Keratinocyte (primary cell): ENCODE results near the gene UNC13C. TPM values are rescaled to one million over a fixed set of nuclear protein-coding genes. Genes with fewer than 3 reads are reported as not detected.

Source experiments
- DNase-seq: peaks from one replicate; pipeline ENCODE4 v3.0.0-alpha.2; 2011; ENCODE audit warnings: low read depth, missing footprints, low spot score
- FAIRE-seq: peaks from 2 replicates; lab custom pipeline; 2011; peaks lifted over from hg19 to GRCh38; lab: Jason Lieb, UNC
- H2AFZ ChIP-seq: 2 replicates; pipeline ENCODE4 v1.6.0; 2012; ENCODE audit warnings: low read length, control low read depth, inconsistent platforms; ENCODE audit not compliant: control insufficient read depth
- H3K27ac ChIP-seq: 2 replicates; pipeline ENCODE4 v1.5.1; 2011; ENCODE audit warnings: low read length; ENCODE audit not compliant: control insufficient read depth, insufficient read depth
- H3K27me3 ChIP-seq: 3 replicates; pipeline ENCODE4 v1.6.0; 2011; ENCODE audit warnings: low read length; ENCODE audit not compliant: control insufficient read depth, insufficient read depth; ENCODE audit errors: extremely low read depth
- H3K36me3 ChIP-seq, 2 experiments: 2 replicates in 1 of 2; 3 replicates in 1 of 2; pipeline ENCODE4 v1.5.1; 2011; ENCODE audit warnings: low read length in 2 of 2, mild to moderate bottlenecking in 1 of 2; ENCODE audit not compliant: control insufficient read depth in 2 of 2, insufficient read depth in 2 of 2; ENCODE audit errors: extremely low read depth in 1 of 2
- H3K4me1 ChIP-seq: 3 replicates; pipeline ENCODE4 v1.5.1; 2011; ENCODE audit warnings: low read length; ENCODE audit not compliant: control insufficient read depth, insufficient read depth; ENCODE audit errors: extremely low read depth
- H3K4me2 ChIP-seq: 3 replicates; pipeline ENCODE4 v1.6.0; 2011; ENCODE audit warnings: low read depth, low read length; ENCODE audit not compliant: control insufficient read depth, insufficient read depth; ENCODE audit errors: extremely low read depth
- H3K4me3 ChIP-seq, 3 experiments: fragments of 200-600 bp in 1 of 3; sonication (generic) in 1 of 3; 2 replicates in 2 of 3; 3 replicates in 1 of 3; pipeline ENCODE4 v1.5.1; 2011 to 2016; ENCODE audit warnings: low read length in 3 of 3, mild to moderate bottlenecking in 3 of 3, control low read depth in 2 of 3, inconsistent platforms in 1 of 3, low read depth in 1 of 3, mixed read lengths in 1 of 3, mixed run types in 1 of 3, moderate library complexity in 1 of 3; ENCODE audit not compliant: control insufficient read depth in 2 of 3, insufficient read depth in 2 of 3; ENCODE audit errors: extremely low read depth in 1 of 3
- H3K79me2 ChIP-seq: 2 replicates; pipeline ENCODE4 v1.6.0; 2012; ENCODE audit warnings: low read length; ENCODE audit not compliant: control insufficient read depth, insufficient read depth
- H3K9ac ChIP-seq: 3 replicates; pipeline ENCODE4 v1.6.0; 2011; ENCODE audit warnings: low read length; ENCODE audit not compliant: control insufficient read depth, insufficient read depth; ENCODE audit errors: extremely low read depth
- H3K9me1 ChIP-seq: 3 replicates; pipeline ENCODE4 v1.6.0; 2011; ENCODE audit warnings: low read length; ENCODE audit not compliant: control insufficient read depth, insufficient read depth; ENCODE audit errors: extremely low read depth
- H3K9me3 ChIP-seq: 2 replicates; pipeline ENCODE4 v1.5.1; 2012; ENCODE audit warnings: low read depth, low read length; ENCODE audit not compliant: control insufficient read depth
- H4K20me1 ChIP-seq: 3 replicates; pipeline ENCODE4 v1.6.0; 2011; ENCODE audit warnings: low read length; ENCODE audit not compliant: control insufficient read depth, insufficient read depth; ENCODE audit errors: extremely low read depth
- EZH2 ChIP-seq: IDR thresholded peaks from one replicate; pipeline ENCODE4 v1.6.1; 2012; ENCODE audit warnings: inconsistent platforms, mild to moderate bottlenecking, low read length, moderate library complexity
- dilution Hi-C: fragments of 300-500 bp; cut with MboI; formaldehyde crosslinking; loops from one replicate; pipeline ENCODE4 v1.7.0; 2020; ENCODE audit warnings: low sequenced_read_pairs; ENCODE audit not compliant: extremely low pct_ligation_motif_present
- polyA plus RNA-seq, 5 experiments: library from polyadenylated mRNA; depleted of rRNA in 3 of 5; stranded (reverse) in 3 of 5; stranded (forward) in 1 of 5; unstranded in 1 of 5; fragments of >200 nt; gene quantifications; 1 replicate in 1 of 5; 2 replicates in 3 of 5; 3 replicates in 1 of 5; pipeline versions ENCODE4 v1.2.1 to v1.2.3, GENCODE V29; 2011 to 2012; ENCODE audit warnings: missing spikeins in 2 of 5, low read depth in 1 of 5, low replicate concordance in 1 of 5
- TF ChIP-seq, protein P1 (sequence below), 3 experiments: IDR thresholded peaks in 1 of 3; conservative IDR thresholded peaks in 1 of 3; optimal IDR thresholded peaks in 1 of 3; 2 replicates in 2 of 3; 3 replicates in 1 of 3; pipeline versions ENCODE3 to v1.5.1; 2011; ENCODE audit warnings: low read length in 3 of 3, mild to moderate bottlenecking in 3 of 3, moderate library complexity in 2 of 3, control low read depth in 1 of 3, inconsistent platforms in 1 of 3; ENCODE audit not compliant: insufficient read depth in 2 of 3; ENCODE audit errors: extremely low read depth in 1 of 3

UNC13C gene
- polyA plus RNA-seq, 1 donor (not counting 4 experiments of a cell fraction or from before 2014, with no cell fraction given) = not detected

DNA sequence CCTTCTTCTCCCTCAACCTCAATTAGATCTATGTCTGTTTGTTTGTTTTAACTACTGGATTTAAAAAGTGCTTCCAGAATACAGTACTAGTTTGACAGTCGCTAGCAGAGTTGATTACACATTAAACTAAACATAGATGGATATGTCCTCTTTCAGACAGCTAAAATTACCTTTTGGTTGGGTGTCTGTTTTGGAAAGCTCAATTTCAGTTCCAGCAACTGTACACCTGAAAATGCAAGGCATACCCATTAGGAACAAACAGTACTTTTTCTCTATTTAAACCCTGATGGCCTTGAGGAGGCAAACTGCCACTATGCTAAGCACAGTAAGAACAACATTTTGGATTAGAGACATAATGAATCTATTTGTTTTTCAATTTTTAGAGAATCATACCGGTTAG lies 234.4 kb downstream of the UNC13C start:
- Histone ChIP-seq H3K9me3 (no peaks in the 10 kb centered on the region), H3K4me3 (no peak overlapping the region), H3K4me1 (no peaks in the 10 kb centered on the region), H3K27ac (no peak overlapping the region), H4K20me1 (no peaks in the 10 kb centered on the region), H2AFZ (no peak overlapping the region), H3K27me3 (no peaks in the 10 kb centered on the region), H3K4me2 (no peak overlapping the region), H3K36me3 (no peaks in the 10 kb centered on the region), H3K79me2 (no peaks in the 10 kb centered on the region), H3K9ac (no peak overlapping the region), H3K9me1 (no peaks in the 10 kb centered on the region)
- dilution Hi-C loops = no loop called here
- TF ChIP-seq, protein P1, sequence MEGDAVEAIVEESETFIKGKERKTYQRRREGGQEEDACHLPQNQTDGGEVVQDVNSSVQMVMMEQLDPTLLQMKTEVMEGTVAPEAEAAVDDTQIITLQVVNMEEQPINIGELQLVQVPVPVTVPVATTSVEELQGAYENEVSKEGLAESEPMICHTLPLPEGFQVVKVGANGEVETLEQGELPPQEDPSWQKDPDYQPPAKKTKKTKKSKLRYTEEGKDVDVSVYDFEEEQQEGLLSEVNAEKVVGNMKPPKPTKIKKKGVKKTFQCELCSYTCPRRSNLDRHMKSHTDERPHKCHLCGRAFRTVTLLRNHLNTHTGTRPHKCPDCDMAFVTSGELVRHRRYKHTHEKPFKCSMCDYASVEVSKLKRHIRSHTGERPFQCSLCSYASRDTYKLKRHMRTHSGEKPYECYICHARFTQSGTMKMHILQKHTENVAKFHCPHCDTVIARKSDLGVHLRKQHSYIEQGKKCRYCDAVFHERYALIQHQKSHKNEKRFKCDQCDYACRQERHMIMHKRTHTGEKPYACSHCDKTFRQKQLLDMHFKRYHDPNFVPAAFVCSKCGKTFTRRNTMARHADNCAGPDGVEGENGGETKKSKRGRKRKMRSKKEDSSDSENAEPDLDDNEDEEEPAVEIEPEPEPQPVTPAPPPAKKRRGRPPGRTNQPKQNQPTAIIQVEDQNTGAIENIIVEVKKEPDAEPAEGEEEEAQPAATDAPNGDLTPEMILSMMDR (optimal IDR thresholded peaks at IDR 0.05 in 1 of 3, IDR thresholded peaks at IDR 0.05 in 1 of 3, conservative IDR thresholded peaks at IDR 0.05 in 1 of 3; ENCODE audit: extremely low read depth in 1 of 3, insufficient read depth in 2 of 3, low read length in 3 of 3) = no peak
- TF ChIP-seq EZH2 = no peak
- no peak for DNase-seq
- FAIRE-seq = no peak

DNA sequence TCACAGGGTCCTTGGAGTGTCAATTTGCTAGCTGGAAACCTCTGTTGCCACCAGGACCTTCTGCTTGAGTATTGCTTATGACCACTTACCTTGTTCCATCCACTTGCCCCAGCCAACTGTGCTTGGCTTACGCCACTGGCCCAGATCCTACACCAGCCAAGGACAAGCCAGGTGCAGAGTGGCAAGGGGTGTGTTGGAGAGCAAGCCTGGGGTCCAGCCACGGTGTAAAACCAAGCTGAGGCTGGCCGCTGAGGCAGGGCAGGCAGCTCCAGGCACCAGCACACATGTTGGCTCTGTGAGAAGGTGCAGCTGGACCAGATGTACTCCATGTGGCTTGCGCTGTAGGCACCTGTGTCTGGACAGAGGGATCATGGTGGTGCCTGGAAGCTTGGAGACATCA lies 248.2 kb downstream of the UNC13C start:
- TF ChIP-seq EZH2 = no peak
- TF ChIP-seq, protein P1 (optimal IDR thresholded peaks at IDR 0.05 in 1 of 3, IDR thresholded peaks at IDR 0.05 in 1 of 3, conservative IDR thresholded peaks at IDR 0.05 in 1 of 3; ENCODE audit: extremely low read depth in 1 of 3, insufficient read depth in 2 of 3, low read length in 3 of 3) = no peak
- H3K36me3 ChIP-seq = no peaks in the 10 kb centered on the region
- H3K9me1 ChIP-seq = no peaks in the 10 kb centered on the region
- H3K79me2 ChIP-seq = no peaks in the 10 kb centered on the region
- H3K27ac ChIP-seq = no peak overlapping the region
- H3K9ac ChIP-seq = no peak overlapping the region
- dilution Hi-C loops = no loop called here
- H3K4me3 ChIP-seq = no peak overlapping the region
- no peaks in the 10 kb centered on the region for H4K20me1 ChIP-seq
- DNase-seq (no peak), FAIRE-seq (no peak)
- no peaks in the 10 kb centered on the region for H3K4me1 ChIP-seq
- H3K4me2 ChIP-seq = no peak overlapping the region
- peaks cover 4% of the 10 kb centered on the region for H3K9me3 ChIP-seq
- H2AFZ ChIP-seq = no peak overlapping the region
- no peaks in the 10 kb centered on the region for H3K27me3 ChIP-seq
